NCI-H1105 treated with DMSO at 0.1 percent for 48 hours (cell line): ENCODE data around the gene HACD2.
A peak's percentile ranks its signal among the peaks of the same experiment; 100 is the strongest.
"Not testable (repeated sequence)": the region's sequence is repeated elsewhere in the genome, so short reads cannot be mapped to it uniquely, and the experiment has no call there.

Experiments used
- DNase-seq: peaks from one replicate; lab custom pipeline; 2025; lab: John Stamatoyannopoulos, UW

Gene HACD2

DNA sequence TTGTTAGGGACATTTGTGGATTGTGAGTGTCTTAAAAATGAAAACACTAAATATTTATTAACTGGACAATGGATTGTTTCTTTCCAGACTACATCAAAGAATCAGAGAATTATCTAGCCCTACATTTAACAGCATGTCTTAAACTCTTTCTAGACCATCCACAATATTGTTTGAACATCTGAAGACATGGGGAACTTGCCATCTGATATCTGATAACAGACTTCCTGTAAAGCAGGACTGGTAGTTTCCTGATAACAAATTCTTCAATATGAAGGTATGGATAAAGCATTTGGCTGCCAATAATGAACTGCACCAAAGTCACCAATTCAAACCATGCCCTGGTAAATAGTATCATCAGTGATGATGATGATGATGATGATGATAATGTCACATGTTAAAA is 26.2 kb upstream of the HACD2 start:
- DNase-seq = no peak

DNA sequence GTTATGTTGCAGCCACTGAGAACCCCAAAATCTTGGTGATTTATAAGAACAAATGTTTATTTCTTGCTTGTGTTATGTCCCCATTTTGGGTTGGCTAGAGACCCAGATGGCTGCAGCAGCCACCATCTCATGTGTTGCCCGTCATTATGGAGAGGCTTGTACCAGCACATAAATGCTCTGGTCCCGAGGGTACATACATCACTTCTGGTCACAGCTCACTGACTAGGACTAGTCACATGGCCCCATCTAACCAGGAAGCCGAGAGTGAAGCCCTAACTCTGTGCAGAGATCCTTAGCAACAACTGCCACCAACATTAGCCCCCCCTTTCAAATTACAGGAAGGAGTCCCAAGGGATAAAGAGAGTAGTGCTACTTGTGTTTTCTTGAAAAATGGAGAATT is 25.5 kb upstream of the HACD2 start:
- DNase-seq = peak; percentile 44

DNA sequence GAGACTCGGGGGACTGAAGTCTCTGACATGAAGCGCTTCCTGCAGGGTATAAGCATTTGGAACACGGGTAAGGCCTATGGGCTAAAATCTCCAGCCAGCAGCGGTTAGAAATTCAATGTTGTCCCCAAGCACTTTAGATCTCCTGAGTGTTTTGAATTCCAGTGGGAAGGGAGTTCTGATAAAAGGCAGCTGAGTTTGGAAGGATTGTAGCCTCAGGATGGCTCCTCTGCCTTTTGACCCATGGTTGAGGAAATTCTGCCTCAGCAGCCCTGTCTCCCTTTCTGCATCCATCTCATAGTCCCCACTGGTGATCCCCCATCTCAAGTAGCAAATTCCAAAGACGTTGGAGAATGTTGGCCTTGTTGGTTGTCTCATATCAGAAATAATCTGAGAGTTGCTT is 24.2 kb upstream of the HACD2 start:
- no peak for DNase-seq

DNA sequence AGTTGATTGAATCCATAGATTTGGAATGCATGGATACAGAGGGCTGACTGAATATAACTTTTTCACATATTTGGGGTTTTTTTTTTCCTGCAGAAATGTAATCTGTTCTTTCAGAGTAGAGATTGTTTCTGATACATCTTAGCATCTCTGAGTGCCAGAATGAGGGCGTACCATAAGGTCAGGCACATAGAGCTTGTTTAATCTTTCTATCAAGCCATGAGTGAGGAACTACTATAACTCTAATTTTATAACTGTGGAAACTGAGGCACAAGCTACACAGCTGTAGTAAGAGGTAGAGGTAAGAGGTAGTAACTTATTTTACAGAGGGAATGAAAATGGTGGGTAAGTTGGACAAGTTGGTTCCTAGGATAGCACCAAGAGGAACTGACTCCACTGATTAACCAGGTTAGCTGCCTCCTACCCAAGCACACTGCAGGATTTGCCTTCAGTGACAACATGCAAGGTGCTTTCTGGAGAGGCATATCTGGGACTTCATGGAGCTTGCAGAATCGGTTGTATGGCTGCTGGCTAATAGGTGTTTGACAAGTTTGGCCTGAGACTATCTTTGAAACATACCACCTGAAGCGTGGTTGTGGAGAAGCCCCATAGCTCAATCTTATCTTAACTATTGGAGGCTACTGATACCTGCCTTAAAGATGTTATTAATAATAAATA is 23.5 kb upstream of the HACD2 start:
- no peak for DNase-seq

DNA sequence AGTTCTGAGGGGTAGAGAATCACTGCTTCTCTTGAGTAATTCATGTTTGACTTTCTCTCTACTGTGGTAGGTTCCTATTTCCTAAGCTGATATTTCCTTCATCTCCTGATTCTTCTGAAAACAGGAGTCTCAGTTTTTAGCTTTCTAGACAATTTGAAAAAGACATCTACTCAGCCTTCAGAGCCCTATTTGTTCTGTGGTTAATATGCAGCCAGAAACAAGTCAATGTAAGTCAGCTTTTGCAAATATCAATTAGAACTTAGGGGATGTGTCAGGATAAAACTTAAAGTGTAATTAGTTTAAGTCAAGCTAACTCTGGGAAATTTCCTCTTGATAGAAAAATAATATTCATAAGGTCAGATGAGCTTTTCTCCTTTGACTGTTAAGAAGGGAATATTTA is 21.7 kb upstream of the HACD2 start:
- no peak for DNase-seq

- no peak for DNase-seq
Measured at GRCh38 chr3:123605789-123606234, 21.0 kb upstream of the HACD2 start.

GRCh38 chr3:123603153-123603552 is 18.3 kb upstream of the HACD2 start:
- not testable (repeated sequence) for DNase-seq

GRCh38 chr3:123602325-123602724 is 17.5 kb upstream of the HACD2 start:
- no peak for DNase-seq

DNA sequence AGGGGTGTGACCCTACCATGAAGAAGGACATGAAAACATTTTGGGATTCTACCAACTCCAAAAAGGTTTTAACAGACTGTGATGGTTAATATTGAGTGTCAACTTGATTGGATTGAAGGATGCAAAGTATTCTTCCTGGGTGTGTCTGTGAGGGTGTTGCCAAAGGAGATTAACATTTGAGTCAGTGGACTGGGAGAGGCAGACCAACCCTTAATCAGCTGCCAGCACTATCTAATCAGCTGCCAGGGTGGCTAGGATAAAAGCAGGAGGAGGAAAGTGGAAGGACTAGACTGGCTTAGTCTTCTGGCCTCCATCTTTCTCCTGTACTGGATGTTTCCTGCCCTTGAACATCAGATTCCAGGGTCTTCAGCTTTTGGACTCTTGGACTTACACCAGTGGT is 16.0 kb upstream of the HACD2 start:
- DNase-seq = not testable (repeated sequence)

GRCh38 chr3:123597561-123597960 is 12.7 kb upstream of the HACD2 start:
- DNase-seq = no peak

DNA sequence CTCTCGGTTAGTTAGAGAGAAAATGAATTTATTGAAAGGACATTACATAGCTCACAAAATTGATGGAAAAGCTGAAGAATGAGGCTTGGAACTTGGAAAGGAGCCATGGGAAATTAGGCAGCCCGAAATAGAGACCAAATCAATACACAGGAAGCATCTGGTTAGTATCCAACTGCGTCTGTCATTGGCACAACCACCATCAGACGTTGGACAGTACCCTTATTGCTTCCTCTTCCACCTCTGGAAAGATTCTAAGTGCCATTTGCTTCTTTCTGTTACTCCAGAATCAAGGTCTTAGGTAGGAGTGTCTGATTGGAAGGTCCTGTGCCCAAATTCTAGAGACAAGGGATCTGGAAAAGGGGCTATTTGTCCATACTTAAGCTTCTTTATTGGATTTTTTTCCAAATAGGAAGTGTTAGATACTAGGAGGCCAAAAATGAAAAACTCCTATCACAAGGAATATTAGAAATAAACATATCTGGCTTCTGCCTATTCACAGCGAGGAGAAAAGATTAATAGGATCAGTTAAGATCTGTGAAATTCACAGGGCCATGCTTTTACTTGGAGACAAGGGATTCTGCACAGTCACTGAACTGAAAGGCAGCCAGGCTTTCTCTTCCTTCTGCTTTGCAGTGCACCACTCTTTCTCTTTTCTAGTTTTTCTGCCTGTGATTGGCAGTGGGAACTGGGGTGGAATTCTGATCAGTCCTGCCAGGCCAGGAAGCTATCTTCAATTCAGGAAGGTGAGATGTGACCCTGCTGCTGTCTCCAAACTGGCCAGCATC is 10.7 kb upstream of the HACD2 start:
- DNase-seq = no peak

DNA sequence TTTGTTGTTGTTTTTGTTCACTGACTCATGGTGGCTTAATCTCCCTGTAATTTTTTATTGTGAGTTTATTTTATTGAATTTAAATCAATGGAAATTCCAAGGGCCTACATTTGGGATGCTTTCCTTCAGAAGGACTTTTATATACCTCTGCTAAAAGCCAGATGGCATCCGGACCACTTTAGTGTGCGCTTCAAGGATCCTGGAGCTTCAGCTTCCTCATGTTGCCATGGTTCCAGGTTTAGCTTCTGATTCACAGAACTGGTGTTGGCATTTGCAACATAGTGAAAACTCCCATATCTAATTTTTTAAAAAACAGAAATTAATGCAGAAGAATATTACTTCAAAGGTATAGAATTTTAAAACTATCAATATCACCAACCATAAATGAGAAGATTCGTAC is 8.5 kb upstream of the HACD2 start:
- DNase-seq = no peak

- DNase-seq = no peak
Measured at GRCh38 chr3:123590685-123591450, 6.0 kb upstream of the HACD2 start.

- no peak for DNase-seq
Measured at GRCh38 chr3:123587401-123587800, 2.5 kb upstream of the HACD2 start.

DNA sequence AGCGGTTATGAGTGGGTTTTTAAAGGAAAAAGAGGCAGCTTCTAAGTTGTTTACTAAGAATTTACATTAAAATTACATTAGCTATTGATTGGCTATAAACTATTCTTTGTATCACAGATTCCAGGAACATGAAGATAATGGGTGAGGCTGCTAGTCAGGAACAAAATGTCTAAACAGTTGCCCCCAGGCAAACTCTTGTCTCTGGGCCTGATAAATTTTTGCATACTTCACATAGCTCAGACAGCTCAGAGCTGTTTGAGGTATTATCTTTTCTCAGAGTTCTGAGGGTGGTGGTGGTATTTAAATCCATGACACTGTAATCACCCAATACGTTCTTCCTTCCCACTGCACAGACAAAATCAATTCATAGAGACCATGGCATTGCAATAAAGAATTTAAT is 2.1 kb upstream of the HACD2 start:
- no peak for DNase-seq

GRCh38 chr3:123586131-123586530 is 1.3 kb upstream of the HACD2 start:
- peak; percentile 88 for DNase-seq

DNA sequence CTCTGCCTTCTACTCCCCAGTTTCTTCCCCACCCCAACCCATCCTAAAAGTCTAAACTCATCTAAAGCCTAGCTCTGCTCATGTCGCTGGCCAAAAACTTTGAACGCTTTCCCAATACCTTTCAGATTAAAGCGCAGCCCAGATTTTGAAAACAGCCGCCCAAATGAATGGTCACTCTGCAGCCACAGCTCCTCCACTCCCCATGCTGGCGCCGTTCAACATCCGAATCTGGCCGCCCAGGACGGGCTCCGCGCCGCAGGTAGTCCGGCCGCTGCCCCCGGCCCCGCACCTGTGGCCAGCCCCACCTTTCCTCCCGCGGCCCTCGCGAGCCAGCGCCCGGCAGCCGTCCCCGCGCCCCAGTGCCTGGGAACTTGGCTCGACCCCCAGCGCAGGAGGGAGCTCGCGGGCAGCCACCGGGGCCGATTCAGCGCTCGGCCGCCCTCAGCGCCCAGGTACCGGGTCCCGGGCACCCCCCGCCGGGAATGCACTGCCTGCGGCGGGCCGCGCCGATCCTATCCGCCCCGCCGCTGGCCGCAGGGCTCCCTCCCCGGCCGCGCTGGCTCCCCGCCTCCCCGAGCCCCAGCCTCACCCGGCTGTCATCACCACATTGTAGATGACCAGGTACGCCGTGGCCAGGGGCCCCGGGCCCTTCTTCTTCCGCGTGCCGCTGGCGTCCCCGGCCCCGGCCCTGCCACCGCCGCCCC is 417 bp downstream of the HACD2 start:
- peak; percentile 67 for DNase-seq

DNA sequence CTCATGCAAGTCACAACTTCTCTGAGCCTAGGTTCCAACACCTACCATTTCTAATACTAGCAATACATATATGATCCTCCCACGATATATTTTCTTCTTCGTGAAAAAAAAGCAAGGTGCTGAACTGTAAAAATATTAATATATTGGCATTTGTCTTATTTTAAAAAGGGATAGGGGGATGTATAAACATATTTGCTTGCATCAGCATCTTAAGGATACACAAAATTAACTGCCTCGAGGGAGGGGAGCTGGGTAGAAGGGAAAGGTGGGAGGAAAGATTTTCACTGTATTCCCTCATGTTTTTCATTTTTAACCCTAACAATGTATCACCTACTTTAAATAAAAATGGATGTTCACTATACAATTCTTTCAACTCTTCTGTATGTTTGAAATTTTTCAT is 1.3 kb downstream of the HACD2 start:
- no peak for DNase-seq

DNA sequence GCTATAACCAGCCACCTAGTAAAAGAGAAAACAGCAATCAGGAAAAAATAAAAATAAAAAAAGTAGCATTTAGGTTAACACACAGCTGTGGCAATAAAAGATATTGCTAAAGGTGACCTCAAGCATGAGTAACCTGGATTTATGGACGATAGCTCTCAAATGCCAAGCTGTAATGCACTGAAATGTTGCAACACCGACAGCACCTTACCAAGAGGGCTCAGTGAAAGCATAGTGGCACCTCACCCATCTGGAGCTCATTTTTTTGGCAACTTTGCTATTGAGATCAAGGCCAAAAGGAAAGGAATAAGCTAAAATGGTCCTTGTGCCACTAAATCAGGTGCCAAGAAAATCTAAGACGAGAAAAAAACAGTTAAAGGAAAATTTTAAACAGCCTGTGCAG is 2.5 kb downstream of the HACD2 start:
- DNase-seq = no peak

- no peak for DNase-seq
Measured at GRCh38 chr3:123576122-123576521, 8.7 kb downstream of the HACD2 start.

DNA sequence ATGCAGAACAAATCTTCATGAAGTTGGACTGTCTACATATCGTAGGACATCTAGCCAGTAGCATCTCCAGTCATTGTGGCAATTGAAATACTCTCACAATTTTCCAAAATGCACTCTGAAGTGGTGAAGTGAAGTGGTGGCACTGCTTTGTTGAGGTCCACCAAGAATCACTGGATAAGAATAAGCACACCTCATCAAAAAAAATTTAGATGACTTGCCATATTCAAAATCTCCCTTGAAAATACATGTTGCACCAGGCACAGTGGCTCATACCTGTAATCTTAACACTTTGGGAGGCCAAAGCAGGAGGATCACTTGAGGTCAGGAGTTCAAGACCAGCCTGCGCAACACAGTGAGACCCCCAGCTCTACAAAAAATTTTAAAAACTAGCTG is 12.9 kb downstream of the HACD2 start:
- no peak for DNase-seq

DNA sequence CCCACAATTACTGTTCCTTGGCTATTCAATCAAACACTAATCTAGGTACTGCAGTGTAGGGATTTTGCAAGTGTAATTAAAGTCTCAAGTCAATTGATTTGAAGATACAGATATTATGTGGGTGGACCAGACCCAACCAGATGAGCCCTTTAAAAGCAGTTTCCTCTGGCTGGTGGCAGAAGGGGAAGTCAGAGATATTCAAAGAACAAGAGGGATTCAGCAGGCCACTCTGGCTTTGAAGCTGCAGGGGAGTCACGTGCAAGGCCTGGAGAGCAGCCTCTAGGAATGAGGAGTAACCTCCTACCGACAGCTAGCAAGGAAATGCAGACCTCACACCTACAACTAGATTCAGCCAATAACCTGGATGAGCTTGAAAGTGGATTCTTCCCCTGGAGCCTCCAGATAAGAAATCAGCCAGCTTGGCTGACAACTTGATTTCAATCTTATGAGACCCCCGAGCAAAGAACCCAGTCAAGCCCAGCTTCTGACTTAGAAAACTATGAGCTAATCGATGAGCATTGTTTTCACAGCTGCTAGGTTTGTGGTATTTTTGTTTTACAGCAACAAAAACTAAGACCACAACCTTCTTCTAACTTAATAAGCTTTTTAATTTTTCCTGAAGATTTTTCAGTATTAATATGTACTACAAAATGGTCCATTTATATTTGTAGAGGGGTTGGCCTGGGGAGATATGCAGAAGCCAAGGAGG is 13.4 kb downstream of the HACD2 start:
- no peak for DNase-seq
